Ovary (tissue), 3 donors: ENCODE results near the gene GRM5.
"Not testable (repeated sequence)": the region's sequence is repeated elsewhere in the genome, so short reads cannot be mapped to it uniquely, and the experiment has no call there.

Experiments used
- CTCF ChIP-seq, 3 donors: fragments of 450-650 bp in 2 of 3; fragments of 200-600 bp in 1 of 3; IDR thresholded peaks; one replicate each; pipeline versions ENCODE4 v1.5.1 to v1.8.0; 2016 to 2022; ENCODE audit warnings: antibody characterized with exemption in 3 of 3, mild to moderate bottlenecking in 1 of 3
- POLR2A ChIP-seq: fragments of 450-650 bp; IDR thresholded peaks from one replicate; pipeline ENCODE4 v1.6.1; 2017; ENCODE audit warnings: antibody characterized with exemption, mild to moderate bottlenecking, moderate library complexity
- donor health status: DM: no; HTN: no; CAD: no.

- not testable (repeated sequence) for TF ChIP-seq CTCF (IDR thresholded peaks at IDR 0.05); POLR2A
These were observed 164.3 kb downstream of the GRM5 start for GRCh38 chr11:88901436-88901835.
